ENCODE data around the gene SYNE1.

The SYNE1 gene

GRCh38 chr6:152233547-152234320 is 403.4 kb downstream of the SYNE1 start:
- DNase-seq (ENCODE audit: low read depth in 2 of 2): peak in 1 of 2 experiments; percentile 3

GRCh38 chr6:152232501-152233151 is 404.5 kb downstream of the SYNE1 start:
- DNase-seq (ENCODE audit: low read depth in 2 of 2): peak in 1 of 2 experiments; percentile 13

GRCh38 chr6:152229330-152229729 is 407.8 kb downstream of the SYNE1 start:
- no peak for DNase-seq (ENCODE audit: low read depth in 2 of 2)

GRCh38 chr6:152226119-152226518 is 411.0 kb downstream of the SYNE1 start:
- no peak for DNase-seq (ENCODE audit: low read depth in 2 of 2)

GRCh38 chr6:152225241-152225934 is 411.8 kb downstream of the SYNE1 start:
- no peak for DNase-seq (ENCODE audit: low read depth in 2 of 2)

- no peak for DNase-seq (ENCODE audit: low read depth in 2 of 2)
These were observed 413.5 kb downstream of the SYNE1 start for GRCh38 chr6:152223636-152224035.

DNA sequence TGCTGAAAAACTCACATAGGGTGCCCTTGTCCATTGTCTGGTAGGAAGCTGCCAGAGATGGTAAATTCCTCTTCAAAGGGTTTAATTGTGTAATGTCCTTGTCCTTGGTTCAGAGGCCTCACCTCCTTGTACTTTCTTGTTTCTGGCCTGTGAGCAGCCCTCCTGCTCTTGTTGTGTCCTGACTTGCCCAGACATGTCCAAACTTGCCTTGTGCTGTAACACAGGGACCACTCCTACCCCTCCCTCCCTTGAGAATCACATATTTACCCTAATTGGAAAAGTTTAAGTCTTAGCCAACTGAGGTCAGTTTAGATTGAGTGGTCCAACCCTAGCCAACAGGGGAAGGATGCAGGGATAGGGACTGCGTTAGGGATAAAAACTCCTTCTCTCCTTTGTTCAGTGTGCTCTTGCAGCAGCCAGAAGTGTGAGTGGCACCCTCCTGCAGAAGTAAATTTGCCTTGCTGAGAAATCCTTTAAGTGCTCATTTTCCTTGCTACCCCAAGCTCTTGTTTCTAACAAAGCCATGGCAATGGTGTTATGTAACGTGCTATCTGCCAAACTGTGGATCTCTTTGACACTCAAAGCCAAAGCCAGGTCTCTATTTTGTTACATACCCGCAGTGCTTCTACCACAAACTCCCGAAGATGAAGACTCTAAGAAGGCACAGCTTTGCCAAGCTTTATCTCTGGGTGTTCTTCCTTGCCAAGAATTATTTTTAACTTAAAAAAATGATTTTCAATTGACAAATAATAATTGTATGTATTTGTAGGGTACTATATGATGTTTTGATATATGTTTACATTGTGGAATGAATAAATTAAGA is 415.1 kb downstream of the SYNE1 start:
- no peak for DNase-seq (ENCODE audit: low read depth in 2 of 2)

DNA sequence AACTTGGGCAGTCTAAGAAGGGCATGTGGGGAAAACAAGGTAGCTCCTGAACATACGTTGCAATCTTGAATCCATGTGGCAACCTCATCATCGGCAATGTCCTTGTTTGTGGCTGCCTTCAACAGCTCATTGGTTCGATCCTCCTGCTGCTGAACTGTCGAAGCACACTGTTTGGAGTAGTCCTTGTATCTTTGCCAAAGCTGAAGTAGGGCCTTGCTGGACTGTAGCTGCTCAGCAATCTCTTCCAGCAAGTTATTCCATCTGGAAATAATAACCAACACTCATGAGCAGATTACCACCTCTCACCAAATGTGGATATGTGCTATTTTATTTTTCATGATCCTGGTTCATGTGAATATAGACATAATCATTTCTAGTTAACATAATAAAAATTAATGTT is 416.4 kb downstream of the SYNE1 start:
- no peak for DNase-seq (ENCODE audit: low read depth in 2 of 2)

GRCh38 chr6:152218887-152219286 is 418.3 kb downstream of the SYNE1 start:
- DNase-seq (ENCODE audit: low read depth in 2 of 2): no peak

- DNase-seq (ENCODE audit: low read depth in 2 of 2): no peak
These were observed 424.7 kb downstream of the SYNE1 start for GRCh38 chr6:152212437-152212836.

- no peak for DNase-seq (ENCODE audit: low read depth in 2 of 2)
These were observed 428.0 kb downstream of the SYNE1 start for GRCh38 chr6:152209211-152209610.

- no peak for DNase-seq (ENCODE audit: low read depth in 2 of 2)
These were observed 429.0 kb downstream of the SYNE1 start for GRCh38 chr6:152207915-152208714.

DNA sequence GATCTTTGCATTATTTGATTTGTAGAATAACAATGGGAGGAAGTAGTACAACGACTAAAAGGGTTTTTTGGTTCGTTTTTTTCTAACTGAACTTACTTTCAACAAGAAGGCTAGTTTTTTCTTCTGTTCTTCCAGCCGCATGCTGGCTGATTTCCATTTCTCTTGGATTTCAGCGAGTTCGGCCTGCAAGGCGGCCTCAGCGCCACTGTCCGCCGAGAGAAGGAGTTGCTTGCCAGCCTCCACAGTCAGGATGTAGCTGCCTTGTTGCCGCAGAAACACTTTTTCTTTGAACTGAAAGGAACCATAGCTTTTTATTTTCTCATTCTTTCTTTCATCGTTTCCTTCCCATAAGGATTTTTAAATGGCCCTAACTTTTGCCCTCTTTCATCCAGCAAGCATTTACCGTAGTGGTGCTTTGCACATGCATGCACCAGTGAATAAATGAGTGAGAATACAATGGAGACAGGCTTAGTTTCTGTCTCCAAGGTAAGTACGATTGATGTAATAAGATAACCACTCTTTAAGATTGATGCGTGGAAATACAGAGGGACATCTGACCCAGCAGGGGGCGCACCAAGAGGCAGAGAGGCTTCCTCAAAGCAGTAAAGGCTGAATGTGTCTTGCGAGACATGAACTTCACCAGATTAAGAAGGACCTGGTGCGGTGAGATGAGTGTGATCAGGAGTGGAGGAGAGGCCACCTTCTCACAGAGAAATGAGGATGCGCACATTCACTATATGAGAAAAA is 430.9 kb downstream of the SYNE1 start:
- DNase-seq (ENCODE audit: low read depth in 2 of 2): peak in 1 of 2 experiments; percentile 43

DNA sequence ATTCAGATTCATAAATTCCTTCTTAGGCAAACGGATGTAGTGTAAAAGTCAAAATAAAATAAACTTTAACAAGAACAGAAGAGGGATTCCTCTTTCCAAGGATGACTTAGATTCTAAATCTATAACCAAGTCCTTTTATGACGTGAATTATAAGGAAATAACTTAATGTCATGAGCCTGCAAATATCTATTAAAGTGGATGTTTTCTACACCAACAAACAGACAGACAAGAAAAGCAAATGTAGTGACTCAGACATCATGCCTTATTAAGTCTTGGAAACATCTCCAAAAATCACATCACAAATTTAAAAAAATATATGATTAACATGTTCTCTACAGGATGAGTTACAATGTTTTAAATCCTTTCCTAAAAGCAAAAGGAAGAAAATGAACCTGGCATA is 432.6 kb downstream of the SYNE1 start:
- DNase-seq (ENCODE audit: low read depth in 2 of 2): no peak

DNA sequence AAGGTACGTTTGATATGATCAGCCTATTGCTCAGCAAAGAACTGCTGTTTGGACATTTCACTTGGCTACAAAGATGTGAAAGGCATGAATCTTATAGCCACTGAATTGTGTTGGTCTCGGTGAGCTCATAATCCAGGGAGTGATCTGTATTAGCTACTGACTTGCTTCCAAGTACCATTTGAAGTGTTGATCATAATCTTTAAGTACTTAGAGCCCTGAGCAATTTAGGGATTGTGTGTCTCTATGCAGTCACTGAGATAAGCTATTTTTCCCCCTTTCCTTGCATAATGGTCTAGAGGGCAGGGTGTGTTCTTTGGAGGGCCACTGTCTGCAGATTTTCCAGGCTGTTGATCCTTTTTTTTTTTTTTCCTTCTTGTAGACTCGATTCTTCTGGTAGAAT is 436.0 kb downstream of the SYNE1 start:
- no peak for DNase-seq (ENCODE audit: low read depth in 2 of 2)

- no peak for DNase-seq (ENCODE audit: low read depth in 2 of 2)
These were observed 441.3 kb downstream of the SYNE1 start for GRCh38 chr6:152195896-152196295.

- DNase-seq (ENCODE audit: low read depth in 2 of 2): no peak
These were observed 447.4 kb downstream of the SYNE1 start for GRCh38 chr6:152189736-152190135.

DNA sequence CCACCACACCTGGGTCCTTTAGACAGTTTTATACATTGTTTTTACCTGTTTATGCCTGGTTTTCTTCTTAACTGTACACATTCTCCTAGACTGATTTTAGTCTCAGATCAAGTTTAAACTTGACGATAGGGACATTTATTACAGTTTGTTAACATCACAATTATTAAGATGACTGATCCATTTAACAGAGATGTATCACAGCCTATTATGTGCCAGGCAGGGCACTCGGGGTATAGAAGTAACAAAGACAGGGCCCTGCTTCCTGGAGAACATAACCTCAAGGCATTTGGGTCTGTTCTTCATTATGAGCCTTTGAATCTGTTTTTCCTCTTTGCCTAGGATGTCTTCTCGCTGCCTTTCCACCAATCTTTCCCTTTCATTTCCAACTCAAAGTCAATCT is 449.2 kb downstream of the SYNE1 start:
- DNase-seq (ENCODE audit: low read depth in 2 of 2): no peak

DNA sequence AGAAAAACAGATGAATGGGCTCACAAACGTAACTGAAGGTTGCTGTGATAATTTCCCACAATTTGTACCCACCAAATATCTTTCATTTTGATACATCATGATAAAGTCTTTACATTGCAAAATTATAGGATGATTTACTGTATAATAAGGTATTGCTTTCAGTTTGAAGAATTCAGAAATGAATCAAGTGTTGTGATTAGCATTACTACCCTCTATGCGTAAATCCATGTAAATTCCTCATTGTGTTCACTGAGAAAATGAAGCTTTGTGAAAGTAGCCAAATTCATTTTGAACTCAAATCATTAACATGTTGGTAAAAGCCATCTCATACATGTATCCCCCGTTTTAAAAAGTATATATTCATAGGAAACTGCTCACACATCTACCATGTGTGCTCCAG is 450.3 kb downstream of the SYNE1 start:
- no peak for DNase-seq (ENCODE audit: low read depth in 2 of 2)

DNA sequence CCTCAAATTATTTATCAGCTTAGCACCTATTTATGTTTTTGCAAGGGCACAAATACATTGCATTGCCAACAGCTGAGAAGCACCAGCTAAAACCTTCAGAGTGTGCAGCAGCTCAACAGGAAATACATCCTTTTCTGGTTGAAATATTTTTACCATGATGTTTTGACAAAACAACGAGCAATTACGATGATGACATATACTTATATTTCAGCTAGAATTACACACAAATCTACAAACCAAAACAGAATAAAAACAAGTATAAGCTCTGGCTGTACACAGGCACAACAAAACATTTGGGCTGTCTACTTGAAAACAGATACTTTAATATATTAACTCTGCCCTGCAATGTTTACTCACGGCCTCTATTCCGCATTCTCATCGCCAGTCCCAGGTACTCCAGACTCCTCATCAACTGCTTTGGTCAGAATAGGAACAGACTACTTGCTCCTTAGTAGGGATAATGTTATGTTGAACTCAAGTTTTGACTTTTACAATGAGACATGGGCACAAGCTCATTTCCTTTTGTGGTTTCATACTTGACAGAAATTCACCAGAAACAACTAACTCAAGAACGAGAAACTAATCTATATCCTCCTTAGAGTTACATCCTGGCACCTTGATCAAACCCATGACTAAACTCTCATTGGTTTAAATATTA is 452.1 kb downstream of the SYNE1 start:
- DNase-seq (ENCODE audit: low read depth in 2 of 2): no peak

All from stimulated activated CD4-positive, alpha-beta T cell treated with anti-CD3 and anti-CD28 coated beads, Interleukin-12 subunit alpha, Interleukin-12 subunit beta, amount 100 ng/mL, for 24 hours (primary cell).